ENCODE results near the gene UBL7.

UBL7 gene

DNA sequence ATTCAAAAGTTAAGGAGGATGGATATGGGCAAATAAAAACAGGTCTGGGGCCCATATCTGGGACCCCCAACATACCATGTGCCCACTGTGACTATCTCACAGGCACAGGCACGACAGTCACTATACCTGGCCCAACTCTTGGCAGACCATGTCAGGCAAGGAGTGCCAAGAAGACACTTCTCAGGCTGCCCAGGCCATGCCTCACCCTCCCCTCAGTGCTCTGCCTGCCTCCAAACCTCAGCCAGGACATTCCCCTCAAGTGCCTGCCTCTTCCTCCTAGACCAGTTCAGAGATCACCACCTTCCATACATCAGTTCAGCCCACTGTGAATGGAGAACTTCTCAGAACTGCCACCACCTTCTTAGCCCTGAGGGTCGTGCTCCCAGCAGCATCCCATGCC lies 22.8 kb downstream of the UBL7 start:
- peak; percentile 14 for DNase-seq

DNA sequence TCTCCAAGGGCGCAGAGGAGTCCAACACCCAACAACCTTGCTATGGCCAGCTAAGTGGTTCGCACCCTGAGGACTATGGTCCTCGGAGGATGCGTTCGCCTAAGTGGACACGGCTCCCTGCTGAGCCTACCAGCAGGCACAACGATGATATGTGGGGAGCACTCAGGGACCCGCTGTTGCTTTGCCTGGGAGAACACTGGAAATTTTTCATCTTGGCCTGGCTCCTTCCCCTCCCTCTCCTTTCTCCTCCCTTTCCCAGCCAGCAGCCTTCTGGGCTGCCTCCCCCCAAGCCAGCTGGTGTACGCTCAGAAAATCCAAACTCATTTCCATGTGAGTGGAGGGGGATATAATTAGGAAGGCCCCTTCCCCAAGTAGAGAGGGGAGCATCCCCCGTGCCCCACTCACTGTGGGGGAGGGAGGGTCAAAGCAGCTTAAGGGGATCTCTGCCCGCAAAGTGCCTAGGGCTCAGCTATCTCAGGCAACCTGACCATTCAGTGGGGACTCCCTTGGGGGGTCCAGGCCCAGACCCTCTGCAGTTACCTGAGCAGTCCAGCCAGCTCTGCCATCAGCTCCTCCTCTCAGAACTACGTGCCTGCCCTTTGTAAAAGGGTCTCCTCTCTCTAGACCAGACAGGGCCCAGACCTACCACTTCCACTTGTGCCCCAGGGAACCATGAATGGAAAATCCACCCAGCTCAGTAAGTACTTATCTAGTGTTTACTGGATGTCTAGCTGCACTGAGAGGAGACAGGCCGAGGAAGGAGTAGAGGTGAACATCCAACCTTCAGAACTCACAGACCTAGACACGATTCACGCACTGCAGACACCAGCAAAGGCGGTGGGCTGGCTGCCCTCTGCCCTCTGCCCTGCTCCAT lies 26.5 kb downstream of the UBL7 start:
- DNase-seq = no peak

DNA sequence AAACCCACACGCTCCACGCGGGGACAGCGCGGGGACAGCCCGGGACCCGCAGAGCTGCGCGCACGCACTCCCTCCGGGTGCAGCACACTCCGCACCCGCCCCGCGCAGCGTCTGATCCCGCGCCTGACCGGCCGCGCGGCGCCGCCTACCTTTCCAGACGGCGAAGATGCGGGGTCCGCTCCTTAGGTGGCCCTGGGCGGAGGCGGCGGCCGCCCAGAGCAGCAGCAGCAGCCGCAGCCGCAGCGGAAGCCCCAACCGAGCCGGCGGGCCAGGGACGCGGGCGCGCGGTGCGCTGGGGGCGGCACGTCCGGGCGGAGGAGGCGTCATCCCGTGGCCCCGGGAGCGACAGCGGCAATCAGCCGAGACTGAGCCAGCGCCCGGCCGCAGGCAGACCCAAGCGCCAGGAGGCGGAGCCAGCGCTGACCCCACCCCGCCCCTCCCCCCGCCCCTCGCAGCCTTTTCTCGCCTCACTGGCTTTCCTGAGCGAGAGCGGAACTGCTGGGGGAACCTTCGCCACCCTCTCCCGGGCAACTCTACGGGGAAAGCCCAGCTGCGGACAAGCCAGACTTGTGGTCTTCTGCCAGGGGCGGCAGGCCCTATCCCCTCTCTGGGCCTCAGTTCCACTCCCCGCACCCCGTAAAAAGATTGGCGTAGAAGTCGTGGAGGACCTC lies 27.2 kb downstream of the UBL7 start, which contains the start of gene SEMA7A:
TSS of gene SEMA7A (minus strand) at position 367 of the 671 bp plus-strand sequence. CDS start at position 327, 40 bp downstream.
- DNase-seq = peak; percentile 94

DNA sequence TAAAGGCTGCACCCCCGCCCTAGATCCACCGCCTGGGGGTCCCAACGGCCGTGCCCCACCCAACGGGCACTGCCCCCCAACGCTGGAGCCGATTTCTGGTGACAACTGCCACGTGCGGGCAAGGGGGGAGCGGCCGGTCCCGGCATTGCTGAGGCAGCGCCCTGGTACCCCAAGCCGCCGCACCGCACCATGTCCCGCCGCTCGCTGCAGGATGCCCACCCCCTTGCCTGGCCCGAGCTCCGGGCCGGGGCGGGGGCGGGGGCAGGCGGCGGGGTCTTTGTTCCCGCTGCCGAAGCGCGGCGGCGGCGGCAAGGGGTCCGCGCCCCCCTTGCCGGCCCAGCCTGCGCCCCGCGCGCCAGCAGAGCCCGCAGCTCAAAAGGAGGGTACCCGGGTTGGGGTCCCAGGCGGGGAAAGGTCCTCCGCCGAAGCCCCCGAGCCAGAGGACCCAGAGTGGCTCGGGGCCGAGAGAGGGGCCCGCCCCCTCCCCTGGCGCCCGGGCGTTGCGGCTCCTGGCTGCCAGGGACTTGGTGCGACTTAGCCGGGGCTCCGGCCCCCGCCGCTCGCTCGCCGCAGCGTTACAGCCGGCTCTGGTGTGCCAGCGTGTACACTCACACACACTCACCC lies 27.9 kb downstream of the UBL7 start:
- peak; percentile 42 for DNase-seq

DNA sequence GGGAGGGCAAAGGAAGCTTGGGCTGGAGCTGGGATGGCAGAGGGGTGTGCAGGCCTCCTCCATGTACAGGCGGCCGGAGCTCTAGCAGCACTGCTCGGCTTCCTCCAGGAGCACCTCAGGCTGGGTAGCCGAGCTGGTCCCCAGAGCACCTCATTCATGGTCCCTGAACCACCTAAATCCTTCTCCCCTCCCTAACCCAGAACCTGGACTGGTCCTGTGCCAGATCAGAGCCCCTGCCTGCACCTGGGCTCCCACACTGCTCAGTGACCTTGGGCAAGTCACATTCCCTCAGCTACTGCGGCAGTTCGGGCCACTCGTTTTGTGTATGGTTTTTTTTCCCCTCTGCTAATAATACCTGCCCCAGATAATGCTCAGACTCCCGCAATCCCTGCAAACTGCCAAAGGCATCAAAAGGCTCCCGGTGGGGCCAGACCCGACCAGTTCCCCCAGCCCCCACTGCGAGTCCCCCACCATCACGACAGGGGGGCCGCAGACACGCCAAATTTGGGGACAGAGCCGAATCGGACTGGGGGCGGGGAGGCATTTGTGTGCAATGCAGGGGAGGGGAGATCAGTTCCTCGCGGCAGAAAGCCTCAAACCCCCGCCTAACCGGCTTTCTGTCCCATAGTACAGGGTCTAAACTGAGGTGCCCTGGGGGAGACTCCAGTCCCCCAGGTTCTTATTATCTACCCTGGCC lies 28.5 kb downstream of the UBL7 start:
- DNase-seq = no peak

DNA sequence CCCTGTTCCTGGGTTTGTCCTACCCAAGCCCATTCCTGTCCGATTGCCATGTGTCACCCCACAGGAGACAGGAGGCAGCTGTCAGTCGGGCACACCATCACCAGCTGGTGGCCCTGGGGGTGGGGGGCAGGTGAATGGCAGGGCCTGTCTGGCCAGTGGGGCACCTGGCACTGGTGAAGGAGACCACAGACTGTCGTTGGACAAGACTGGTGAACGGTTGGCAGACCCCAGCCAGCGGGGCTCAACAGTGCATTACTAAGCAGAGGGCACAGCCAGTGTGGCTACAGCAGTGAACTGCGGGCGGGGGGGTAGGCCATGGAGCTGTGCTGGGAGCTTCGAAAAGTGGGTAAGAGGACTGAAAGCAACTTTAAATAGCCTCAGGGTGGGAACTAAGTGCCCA lies 29.3 kb downstream of the UBL7 start:
- no peak for DNase-seq

DNA sequence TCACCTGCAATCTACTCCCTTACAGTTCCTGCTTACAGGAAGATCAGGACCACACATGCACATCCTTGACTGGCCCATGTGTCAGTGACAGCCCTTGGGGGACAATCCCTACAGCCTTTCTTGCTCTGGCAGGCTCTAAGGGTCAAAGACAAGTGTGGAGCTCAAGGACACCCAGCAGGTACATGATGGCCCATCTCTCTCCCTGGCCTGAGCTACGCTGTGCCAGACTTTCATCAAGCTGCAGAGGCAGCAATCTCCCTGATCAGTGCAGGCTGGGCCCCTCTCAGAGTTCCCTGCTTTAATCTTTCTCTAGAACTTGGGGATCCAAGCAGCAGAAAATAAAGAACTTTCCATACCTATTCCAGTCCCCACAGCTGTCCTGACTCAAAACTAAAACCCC lies 29.8 kb downstream of the UBL7 start:
- no peak for DNase-seq

DNA sequence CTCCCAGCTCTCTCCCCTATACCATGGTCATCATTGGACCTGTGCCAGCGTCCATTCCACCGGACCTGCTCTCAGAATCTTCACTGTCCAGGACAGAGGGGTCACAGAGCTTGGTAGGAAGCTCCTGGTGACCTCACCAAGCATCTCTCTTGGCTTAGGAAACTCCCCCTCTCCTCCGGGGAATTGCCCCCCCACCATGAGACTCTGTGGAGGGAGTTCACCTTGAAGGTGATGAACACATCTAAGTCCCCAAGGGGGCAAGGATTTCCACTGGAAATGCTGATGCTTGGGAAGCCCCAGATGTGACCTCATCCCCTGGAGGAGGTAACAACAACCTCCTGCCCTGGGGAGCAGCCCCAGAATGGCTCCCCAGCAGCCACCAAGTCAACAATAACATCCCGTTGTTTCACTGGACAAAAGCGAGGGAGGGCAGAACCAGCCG lies 30.4 kb downstream of the UBL7 start:
- DNase-seq = no peak

DNA sequence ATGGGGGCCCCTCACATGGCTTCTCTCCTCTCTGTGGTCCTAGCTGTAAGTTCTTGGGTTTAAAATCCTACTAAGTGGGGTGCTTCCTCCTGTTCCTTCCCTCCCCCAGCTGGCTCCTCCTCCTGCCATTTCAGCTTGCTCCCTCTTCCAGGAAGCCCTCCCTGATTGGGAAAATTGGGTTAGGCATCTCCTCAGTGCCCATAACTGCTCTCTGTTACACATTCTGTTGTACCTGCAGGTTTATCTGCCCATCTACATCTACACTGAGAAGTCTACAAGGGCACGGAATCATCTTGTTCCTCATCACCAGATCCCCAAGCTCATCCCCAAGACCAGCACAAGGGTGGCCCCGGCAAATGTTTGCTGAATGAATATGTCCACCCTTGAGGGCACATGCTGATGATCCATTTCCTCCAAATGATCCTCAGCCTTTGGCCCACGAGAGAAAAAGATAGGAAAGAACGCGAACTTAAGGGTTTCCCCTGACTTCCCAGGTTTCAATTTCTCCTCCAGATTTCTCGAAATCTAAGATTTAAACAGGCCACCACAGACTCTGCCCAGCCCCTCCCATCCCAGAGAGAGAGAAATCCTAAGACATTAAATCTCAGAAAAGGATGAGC lies 31.1 kb downstream of the UBL7 start:
- DNase-seq = no peak

DNA sequence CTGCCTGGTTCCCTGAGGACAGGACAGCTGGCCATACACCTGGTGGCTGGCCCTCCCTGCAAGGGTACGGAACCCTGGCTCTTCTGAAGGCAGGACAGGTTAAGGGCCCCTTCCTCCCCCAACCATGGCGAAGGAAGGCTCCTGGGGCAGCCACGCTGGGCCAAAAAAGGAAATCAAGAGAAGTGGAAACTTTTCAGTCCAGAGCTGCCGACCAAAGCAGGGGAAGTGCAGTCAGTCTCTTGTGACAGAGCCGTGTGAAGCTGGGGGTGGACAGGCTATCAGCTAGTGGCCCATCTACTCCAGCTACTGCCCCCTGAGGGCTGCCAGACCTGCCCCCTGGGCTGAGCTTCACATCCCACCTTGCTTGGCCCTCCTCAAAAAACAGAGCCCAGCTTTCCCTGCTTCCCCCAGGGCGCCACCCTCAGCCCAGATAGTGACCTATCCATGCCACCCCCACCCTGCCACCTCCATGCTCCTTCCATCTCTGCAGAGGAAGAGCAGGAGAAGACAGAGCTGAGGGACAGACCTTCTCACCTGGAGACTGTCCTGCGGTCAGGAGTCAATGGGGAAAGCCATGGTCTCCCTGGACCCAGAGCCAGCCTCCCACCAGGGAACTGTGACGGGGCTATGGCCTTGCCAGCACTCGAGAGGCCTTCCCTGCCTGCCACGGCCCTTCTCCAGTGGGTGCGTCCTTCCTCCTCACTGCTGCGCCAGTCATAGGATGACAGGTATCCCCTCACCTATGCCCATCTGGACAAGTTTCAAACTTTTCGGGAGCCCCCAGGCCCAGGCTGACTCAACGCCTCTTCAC lies 31.8 kb downstream of the UBL7 start:
- no peak for DNase-seq

DNA sequence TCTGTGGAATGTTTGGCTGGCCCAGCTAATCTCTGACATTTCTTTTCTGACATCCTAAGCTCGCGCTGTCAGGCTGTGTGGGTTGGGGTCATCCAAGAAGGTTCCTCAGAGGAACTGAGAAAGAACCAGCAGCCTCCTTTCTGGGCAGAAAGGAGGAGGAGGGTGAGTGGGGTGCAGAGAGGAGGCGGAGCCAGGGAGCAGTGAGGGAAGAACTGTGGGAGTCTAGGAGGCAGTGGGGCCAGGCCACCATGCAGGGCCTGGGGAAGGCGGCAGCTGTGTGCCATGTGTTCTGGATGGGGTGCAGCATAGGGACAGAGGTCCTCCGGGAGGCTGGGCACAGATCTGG lies 32.5 kb downstream of the UBL7 start:
- DNase-seq = no peak

DNA sequence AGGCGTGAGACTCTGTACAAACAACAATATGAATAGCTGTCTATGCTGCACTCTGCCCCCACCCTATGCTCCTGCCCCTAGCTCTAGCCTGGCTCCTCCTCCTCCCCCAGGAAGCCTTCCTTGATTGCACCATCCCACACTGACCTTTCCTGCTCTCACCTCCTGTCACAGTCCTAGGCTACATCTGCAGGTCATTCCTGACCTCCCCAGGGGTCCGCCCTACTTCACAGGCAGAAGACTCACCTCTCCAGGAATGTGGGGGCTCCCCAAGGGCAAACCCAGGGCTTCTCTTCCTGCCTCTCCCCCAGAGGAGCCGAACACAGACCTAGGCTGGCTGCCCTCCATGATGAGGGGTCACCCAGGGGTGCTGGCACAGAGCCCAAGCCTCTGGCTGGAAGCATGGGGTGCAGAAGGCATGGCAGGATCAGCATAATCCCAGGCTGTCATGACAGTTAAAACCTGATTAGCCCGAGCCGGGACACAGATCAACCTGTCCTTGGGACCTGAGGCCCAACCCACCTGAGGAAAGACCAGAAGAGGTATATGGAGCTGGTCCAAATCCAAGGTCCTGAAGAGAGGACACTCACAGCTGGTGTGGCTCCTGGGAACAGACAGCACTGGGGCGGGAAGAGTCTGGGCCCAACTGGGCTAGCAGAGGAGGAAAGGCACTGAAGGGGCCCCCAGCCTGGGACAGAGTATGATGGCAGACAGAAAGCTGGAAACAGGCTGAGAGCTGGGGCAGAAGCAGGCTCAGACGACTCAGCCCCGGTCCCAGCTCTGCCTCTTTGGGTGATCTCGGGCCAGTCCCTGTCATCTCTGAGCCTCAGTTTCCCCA lies 33.1 kb downstream of the UBL7 start:
- no peak for DNase-seq

DNA sequence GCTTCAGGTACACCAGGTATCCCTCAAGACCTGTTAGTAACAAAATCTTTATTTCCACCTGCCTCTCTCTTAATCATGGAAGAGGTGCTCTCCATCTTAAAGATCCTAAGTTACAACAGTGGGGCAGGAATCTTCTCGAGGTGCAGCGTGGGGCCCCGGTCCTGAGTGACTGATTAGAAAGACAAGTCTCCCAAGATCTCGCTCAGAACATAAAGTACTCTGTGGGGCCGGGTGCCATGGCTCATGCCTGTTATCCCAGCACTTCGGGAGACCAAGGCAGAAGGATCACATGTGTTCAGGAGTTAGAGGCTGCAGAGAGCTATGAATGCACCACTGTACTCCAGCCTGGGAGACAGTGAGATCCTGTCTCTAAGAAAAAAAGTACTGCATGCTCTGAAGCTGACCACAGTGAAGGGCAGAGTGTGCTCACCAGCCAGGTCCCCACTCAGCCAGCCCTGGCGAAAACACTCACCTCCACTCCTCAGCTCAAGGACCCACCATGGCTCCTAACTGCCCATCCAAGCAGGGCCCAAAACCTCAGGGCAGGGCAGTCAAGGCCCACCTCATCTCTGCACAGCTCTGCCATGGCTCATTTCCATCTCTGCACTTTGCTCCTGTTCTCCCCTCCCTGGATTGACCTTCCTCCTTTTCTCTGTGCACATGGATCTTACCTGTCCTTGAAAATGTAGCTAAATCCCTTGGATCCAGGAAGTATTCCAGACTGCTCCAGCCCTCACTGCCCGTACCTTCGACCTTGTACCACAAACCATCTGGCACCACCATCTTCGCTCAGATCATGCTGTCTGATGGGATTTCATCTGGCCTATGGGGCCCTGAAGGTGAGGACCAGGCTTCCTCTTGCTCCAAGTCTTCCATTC lies 34.3 kb downstream of the UBL7 start:
- no peak for DNase-seq

DNA sequence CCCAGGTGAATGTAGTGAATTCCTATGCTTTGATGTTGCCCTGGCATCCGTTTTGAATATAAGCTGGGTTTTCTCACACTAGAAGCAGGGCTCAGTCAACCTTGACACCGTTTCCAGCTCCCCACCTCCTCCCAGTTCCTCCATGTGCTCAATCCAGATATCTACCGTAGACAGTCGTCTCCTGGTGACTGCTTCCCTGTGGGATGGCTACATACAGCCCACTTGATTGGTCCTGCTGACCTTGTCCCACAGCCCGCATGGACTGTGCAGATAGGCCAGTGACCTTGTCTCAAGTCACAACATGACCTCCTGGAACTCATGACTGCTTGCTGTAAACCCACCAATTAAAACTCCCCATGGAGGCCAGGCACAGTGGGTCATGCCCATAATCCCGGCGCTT lies 35.3 kb downstream of the UBL7 start:
- no peak for DNase-seq

DNA sequence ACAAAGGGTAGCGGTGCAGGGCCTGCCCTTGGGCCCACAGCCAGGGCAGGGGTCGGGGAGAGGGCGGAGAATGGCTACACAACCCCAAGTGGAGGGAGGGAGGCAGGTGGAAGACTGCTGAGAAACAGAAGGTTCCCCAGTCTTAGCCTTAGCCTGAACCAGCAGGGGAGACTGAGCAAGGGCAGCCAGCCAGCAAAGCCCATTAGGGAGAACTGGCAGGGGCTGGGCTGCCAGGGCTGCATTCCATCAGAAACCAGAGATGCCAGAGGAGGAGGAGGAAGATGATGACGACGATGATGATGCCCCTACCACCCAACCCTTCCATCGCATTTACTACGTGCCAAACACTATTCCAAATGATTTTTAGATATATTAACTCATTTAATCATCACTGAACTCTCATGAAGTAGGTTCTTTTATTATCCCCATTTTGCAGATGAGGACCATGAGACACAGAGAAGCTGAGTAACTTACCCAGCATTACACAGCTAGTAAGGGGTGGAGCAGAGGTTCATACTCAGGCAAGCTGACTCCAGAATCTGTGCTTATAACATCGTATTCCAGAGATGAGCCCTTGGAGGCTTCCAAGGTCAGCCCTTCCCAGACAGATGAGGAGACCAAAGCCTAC lies 35.9 kb downstream of the UBL7 start:
- DNase-seq = no peak

DNA sequence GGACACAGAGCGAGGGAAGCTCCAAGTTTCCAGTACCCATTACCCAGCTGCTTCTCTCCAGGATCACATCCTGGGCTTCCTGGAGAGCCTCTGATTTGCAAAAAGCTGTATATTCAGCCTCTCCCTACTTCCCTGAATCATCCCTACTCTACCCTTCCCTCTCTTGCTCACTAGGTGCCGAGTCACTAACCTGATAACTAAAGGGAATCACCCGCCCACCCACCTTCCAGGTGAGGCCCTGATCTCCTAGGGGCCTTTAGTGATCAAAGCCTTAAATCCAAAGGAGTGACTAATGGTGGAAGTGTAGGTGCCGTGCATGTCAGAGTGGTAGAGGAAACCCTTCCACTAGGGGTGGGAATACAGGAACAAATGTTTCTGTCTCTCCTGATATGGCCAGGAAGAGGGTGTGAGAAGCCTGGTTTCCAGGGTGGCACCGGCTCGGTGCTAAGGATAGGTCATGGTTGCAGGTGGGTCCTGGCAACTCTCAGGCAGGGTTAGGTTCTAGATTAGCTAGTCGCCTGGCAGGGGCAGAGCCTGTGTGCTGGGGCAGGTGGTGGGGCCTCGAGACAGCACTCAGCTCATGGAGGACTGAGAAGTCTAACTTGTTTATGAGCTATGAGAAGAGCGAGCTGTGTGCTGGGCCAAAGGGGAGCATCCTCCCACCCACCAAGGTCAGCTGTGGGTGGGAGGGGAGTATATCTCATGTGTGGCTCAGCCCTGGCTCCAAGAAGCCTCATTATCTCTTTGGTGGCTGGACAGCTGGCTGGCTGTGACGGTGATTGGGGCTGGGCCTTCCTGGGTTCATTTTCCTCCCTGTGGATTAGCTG lies 37.3 kb downstream of the UBL7 start:
- DNase-seq = no peak

DNA sequence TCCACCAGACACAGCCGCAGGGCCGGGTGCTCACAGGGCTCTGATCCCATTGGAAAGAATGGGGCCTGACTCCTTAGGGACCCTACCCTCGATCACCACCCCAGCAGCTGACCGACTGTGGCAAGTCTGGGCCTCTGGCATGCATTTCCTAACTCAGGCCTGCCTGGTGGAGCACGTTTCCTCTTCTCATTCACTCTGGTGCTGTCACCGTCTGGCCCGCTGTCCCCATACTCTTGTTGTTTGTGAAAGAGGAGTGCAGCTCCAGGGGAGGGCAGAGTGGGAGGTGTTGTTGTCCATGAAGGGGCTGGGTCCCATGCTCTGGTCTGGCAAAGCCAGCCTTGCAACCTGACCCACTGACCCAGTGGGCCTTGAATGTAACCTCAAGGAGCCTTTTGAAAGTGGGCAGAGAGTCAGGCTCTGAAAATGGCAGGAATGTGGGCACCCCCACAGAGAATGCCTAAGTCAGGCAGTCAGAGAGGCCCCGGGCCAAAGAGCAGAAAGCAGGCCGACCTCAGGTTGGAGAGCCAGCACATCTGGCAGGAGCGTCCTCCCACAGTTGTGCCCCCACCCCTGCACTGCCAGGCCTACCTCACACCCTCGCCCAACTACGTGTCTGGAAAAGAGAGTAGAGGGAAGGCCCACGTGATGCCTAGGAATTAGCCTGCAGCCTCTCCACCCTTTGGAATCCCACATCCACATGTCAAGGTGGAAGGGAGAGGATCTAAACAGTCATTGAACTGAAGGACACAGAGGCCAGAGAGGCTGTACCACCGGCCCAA lies 38.1 kb downstream of the UBL7 start:
- DNase-seq = no peak

DNA sequence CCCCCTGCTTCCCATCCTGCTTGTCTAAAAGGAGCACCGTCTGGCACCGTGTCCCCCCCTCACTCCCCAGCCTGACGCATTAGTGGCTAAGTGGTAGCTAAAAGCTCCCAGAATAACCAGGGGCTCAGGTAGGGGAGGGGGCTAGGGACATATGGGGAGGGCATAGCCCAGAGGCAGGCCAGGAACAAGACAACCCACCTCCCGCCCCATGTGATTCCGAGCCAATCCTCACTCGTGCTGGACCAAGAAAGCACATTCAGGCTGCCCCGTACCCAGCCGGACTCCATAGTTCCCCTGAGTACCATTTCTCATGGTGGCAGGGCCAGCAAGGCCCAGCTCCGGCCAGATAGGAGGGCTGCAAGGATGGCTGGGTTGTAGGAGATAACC lies 38.7 kb downstream of the UBL7 start:
- DNase-seq = no peak
